Neural cell (in vitro differentiated cells): ENCODE data around the gene ZNF483. TPM values are rescaled to one million over a fixed set of nuclear protein-coding genes. Genes with fewer than 3 reads are reported as not detected.

Source experiments
- H2AFZ ChIP-seq: fragments of 200-600, 300-800 bp; sonication (generic), shearing (Covaris generic); 2 replicates; pipeline ENCODE4 v1.6.0; 2014; ENCODE audit warnings: low read depth, mild to moderate bottlenecking, antibody characterized with exemption, low read length, moderate library complexity
- H3F3A ChIP-seq: fragments of 200-600 bp; shearing (Covaris generic); 2 replicates; pipeline ENCODE4 v1.6.1; 2016; ENCODE audit warnings: mild to moderate bottlenecking, moderate library complexity, mixed read lengths, antibody characterized with exemption, low read length; ENCODE audit not compliant: insufficient read depth, poor library complexity, severe bottlenecking
- H3K27ac ChIP-seq: fragments of 200-600, 300-800 bp; sonication (generic), shearing (Covaris generic); 2 replicates; pipeline ENCODE4 v1.5.1; 2014; ENCODE audit warnings: mild to moderate bottlenecking, low read length, moderate library complexity
- H3K27me3 ChIP-seq: fragments of 300-800, 200-600 bp; sonication (generic), shearing (Covaris generic); 2 replicates; pipeline ENCODE4 v1.6.0; 2014; ENCODE audit warnings: mild to moderate bottlenecking, low read depth, low read length, moderate library complexity; ENCODE audit not compliant: insufficient read depth
- H3K36me3 ChIP-seq: fragments of 300-800, 200-600 bp; sonication (generic), shearing (Covaris generic); 2 replicates; pipeline ENCODE4 v1.5.1; 2014; ENCODE audit warnings: mild to moderate bottlenecking, antibody characterized with exemption, low read length, moderate library complexity; ENCODE audit not compliant: insufficient read depth
- H3K4me2 ChIP-seq: fragments of 300-800, 200-600 bp; sonication (generic), shearing (Covaris generic); 2 replicates; pipeline ENCODE4 v1.6.0; 2014; ENCODE audit warnings: mild to moderate bottlenecking, low read length
- H3K4me3 ChIP-seq: fragments of 300-800, 200-600 bp; sonication (generic), shearing (Covaris generic); 2 replicates; pipeline ENCODE4 v1.5.1; 2014; ENCODE audit warnings: mild to moderate bottlenecking, low read length, moderate library complexity
- H3K79me2 ChIP-seq: fragments of 200-600 bp; shearing (Covaris generic); replicated peaks from 2 replicates; pipeline ENCODE4 v1.6.0; 2014; ENCODE audit warnings: mild to moderate bottlenecking, low read length, moderate library complexity; ENCODE audit not compliant: insufficient read depth
- H3K9ac ChIP-seq: fragments of 300-800, 200-600 bp; sonication (generic), shearing (Covaris generic); 2 replicates; pipeline ENCODE4 v1.6.1; 2016; ENCODE audit warnings: mild to moderate bottlenecking, low read length, mixed read lengths
- H3K9me2 ChIP-seq: fragments of 200-600 bp; shearing (Covaris generic); 2 replicates; pipeline ENCODE4 v1.6.1; 2016; ENCODE audit warnings: mild to moderate bottlenecking, low read length, mixed read lengths; ENCODE audit not compliant: insufficient read depth
- H3K9me3 ChIP-seq: fragments of 200-600, 300-800 bp; sonication (generic), shearing (Covaris generic); 2 replicates; pipeline ENCODE4 v1.6.1; 2016; ENCODE audit warnings: mild to moderate bottlenecking, mixed run types, low read length, moderate library complexity, mixed read lengths
- H4K20me1 ChIP-seq: fragments of 200-600 bp; shearing (Covaris generic); 2 replicates; pipeline ENCODE4 v1.6.1; 2016; ENCODE audit warnings: mild to moderate bottlenecking, mixed run types; ENCODE audit not compliant: insufficient read depth
- CTCF ChIP-seq: fragments of 450-650 bp; IDR thresholded peaks from 2 replicates; pipeline ENCODE4 v1.5.1; 2014; ENCODE audit warnings: antibody characterized with exemption, mild to moderate bottlenecking, moderate library complexity; ENCODE audit not compliant: poor library complexity, severe bottlenecking
- EP300 ChIP-seq: fragments of 450-650 bp; conservative IDR thresholded peaks from 2 replicates; pipeline ENCODE4 v1.6.1; 2014; ENCODE audit warnings: antibody characterized with exemption, mild to moderate bottlenecking, moderate library complexity; ENCODE audit not compliant: poor library complexity, severe bottlenecking
- EZH2 ChIP-seq: fragments of 200-600, 300-800 bp; shearing (Covaris generic), sonication (generic); IDR thresholded peaks from 2 replicates; pipeline ENCODE4 v1.6.1; 2014; ENCODE audit warnings: antibody characterized with exemption, low read length, borderline replicate concordance, mild to moderate bottlenecking; ENCODE audit not compliant: insufficient read depth, poor library complexity, severe bottlenecking
- MXI1 ChIP-seq: fragments of 450-650 bp; conservative IDR thresholded peaks from 2 replicates; pipeline ENCODE4 v1.6.1; 2014; ENCODE audit warnings: antibody characterized with exemption, mild to moderate bottlenecking; ENCODE audit not compliant: poor library complexity, severe bottlenecking
- POLR2AphosphoS5 ChIP-seq: IDR thresholded peaks from 2 replicates; pipeline ENCODE4 v1.6.1; 2012
- RAD21 ChIP-seq: fragments of 450-650 bp; conservative IDR thresholded peaks from 2 replicates; pipeline ENCODE4 v1.6.1; 2014; ENCODE audit warnings: antibody characterized with exemption, mild to moderate bottlenecking, moderate library complexity
- REST ChIP-seq: IDR thresholded peaks from 2 replicates; pipeline ENCODE4 v1.6.1; 2012; ENCODE audit warnings: borderline replicate concordance
- SMC3 ChIP-seq: fragments of 450-650 bp; conservative IDR thresholded peaks from 2 replicates; pipeline ENCODE4 v1.6.1; 2014; ENCODE audit warnings: antibody characterized with exemption, mild to moderate bottlenecking, moderate library complexity; ENCODE audit not compliant: poor library complexity
- TAF1 ChIP-seq: IDR thresholded peaks from 2 replicates; pipeline ENCODE4 v1.6.1; 2012; ENCODE audit warnings: low read depth
- polyA plus RNA-seq: library from polyadenylated mRNA; depleted of rRNA; stranded (reverse); fragments of >200 nt; gene quantifications from 2 replicates; pipeline ENCODE4 v1.2.3, GENCODE V29; 2014

Gene ZNF483
- polyA plus RNA-seq, 1 donor from 2014 or later = 2.9 TPM

GRCh38 chr9:111529787-111530186, 4.8 kb downstream of the ZNF483 start:
- no peaks in the 10 kb centered on the region for H3K9me2 ChIP-seq
- no peak overlapping the region for H3K4me3 ChIP-seq
- H3K36me3 ChIP-seq = no peaks in the 10 kb centered on the region
- no peak overlapping the region for H3K4me2 ChIP-seq
- H3K9me3 ChIP-seq = no peaks in the 10 kb centered on the region
- no peak overlapping the region for H3K9ac ChIP-seq
- H4K20me1 ChIP-seq = no peaks in the 10 kb centered on the region
- H3K27me3 ChIP-seq = no peaks in the 10 kb centered on the region
- no peak overlapping the region for H3K27ac ChIP-seq
- TF ChIP-seq CTCF = no peak
- no peak for TF ChIP-seq EP300
- TF ChIP-seq REST = no peak
- TF ChIP-seq RAD21 = no peak
- TF ChIP-seq MXI1 = no peak
- no peak for TF ChIP-seq EZH2
- TF ChIP-seq POLR2AphosphoS5 = no peak
- no peak for TF ChIP-seq SMC3
- TF ChIP-seq TAF1 = no peak
- no peak overlapping the region for H2AFZ ChIP-seq
- no peaks in the 10 kb centered on the region for H3F3A ChIP-seq
- H3K79me2 ChIP-seq = no peaks in the 10 kb centered on the region

GRCh38 chr9:111531716-111532115, 6.7 kb downstream of the ZNF483 start:
- Histone ChIP-seq H3K9me2 (no peaks in the 10 kb centered on the region), H4K20me1 (no peaks in the 10 kb centered on the region), H3K79me2 (no peaks in the 10 kb centered on the region), H2AFZ (no peak overlapping the region), H3K4me2 (no peak overlapping the region), H3K36me3 (no peaks in the 10 kb centered on the region), H3K27me3 (no peaks in the 10 kb centered on the region), H3K9ac (no peak overlapping the region), H3F3A (no peaks in the 10 kb centered on the region), H3K27ac (no peak overlapping the region), H3K9me3 (no peaks in the 10 kb centered on the region), H3K4me3 (no peak overlapping the region)
- no peak for TF ChIP-seq EZH2
